MM.1S (cell line): ENCODE measurements around the gene MYZAP.

ENCODE experiments used
- CTCF ChIP-seq: fragments of 300-600 bp; sonication (generic); IDR thresholded peaks from 2 replicates; pipeline ENCODE4 v1.5.1; 2016; ENCODE audit warnings: antibody characterized with exemption, low read length, mixed read lengths
- EZH2 ChIP-seq: fragments of 300-600 bp; sonication (generic); optimal IDR thresholded peaks from 2 replicates; pipeline ENCODE3; 2017; ENCODE audit warnings: low read depth, mild to moderate bottlenecking, antibody characterized with exemption, low read length, mixed read lengths
- EZH2phosphoT487 ChIP-seq: fragments of 300-600 bp; sonication (generic); IDR thresholded peaks from 2 replicates; pipeline ENCODE4 v1.6.1; 2018; ENCODE audit warnings: antibody characterized with exemption, low read length

DNA sequence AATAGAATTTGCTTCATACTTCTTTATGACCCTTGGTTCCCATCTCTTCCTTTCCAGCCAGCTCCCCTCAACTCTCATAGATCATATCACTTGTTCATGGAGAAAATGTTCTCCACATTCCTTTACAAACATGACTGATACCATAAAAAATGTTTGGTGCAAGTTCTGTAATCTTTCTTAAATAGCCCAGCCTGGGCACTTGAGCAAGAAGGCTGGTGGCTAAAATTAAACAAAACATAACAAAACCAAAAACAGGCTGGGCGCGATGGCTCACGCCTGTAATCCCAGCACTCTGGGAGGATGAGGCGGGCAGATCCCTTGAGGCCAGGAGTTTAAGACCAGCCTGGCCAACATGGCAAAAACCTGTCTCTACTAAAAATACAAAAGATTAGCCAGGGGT lies 105.9 kb downstream of the MYZAP start:
- no peak for TF ChIP-seq EZH2
- TF ChIP-seq CTCF, result no peak
- TF ChIP-seq EZH2phosphoT487, result no peak
